Uterus (tissue), 4 donors: ENCODE measurements around the gene HDAC5. TPM values are rescaled to one million over a fixed set of nuclear protein-coding genes. Genes with fewer than 3 reads are reported as not detected.

ENCODE experiments used
- DNase-seq, 2 donors: peaks; one replicate each; pipeline ENCODE4 v3.0.0-alpha.2; 2019 to 2020
- H3K27ac ChIP-seq, 2 donors: fragments of 200-600 bp; sonication (generic); 1 replicate in 1 of 2; 2 replicates in 1 of 2; pipeline ENCODE4 v1.5.1; 2016 to 2018
- H3K27me3 ChIP-seq, 2 donors: fragments of 200-600 bp; sonication (generic); one replicate each; pipeline ENCODE4 v1.5.1; 2018 to 2019; ENCODE audit warnings: control low read depth in 1 of 2
- H3K36me3 ChIP-seq, 2 donors: fragments of 200-600 bp; sonication (generic); one replicate each; pipeline ENCODE4 v1.5.1; 2019; ENCODE audit warnings: control low read depth in 1 of 2
- H3K4me1 ChIP-seq, 2 donors: fragments of 200-600 bp; sonication (generic); one replicate each; pipeline ENCODE4 v1.5.1; 2018 to 2019; ENCODE audit warnings: control low read depth in 1 of 2
- H3K4me3 ChIP-seq, 2 donors: fragments of 200-600 bp; sonication (generic); 1 replicate in 1 of 2; 2 replicates in 1 of 2; pipeline ENCODE4 v1.5.1; 2018 to 2019; ENCODE audit warnings: mild to moderate bottlenecking in 1 of 2
- H3K9me3 ChIP-seq, 2 donors: fragments of 200-600 bp; sonication (generic); one replicate each; pipeline ENCODE4 v1.5.1; 2019; ENCODE audit warnings: control low read depth in 1 of 2
- CTCF ChIP-seq, 4 experiments: fragments of 200-600 bp in 2 of 4; fragments of 450-650 bp in 2 of 4; sonication (generic) in 2 of 4; IDR thresholded peaks; one replicate each; pipeline ENCODE4 v1.5.1; 2016 to 2019; ENCODE audit warnings: antibody characterized with exemption in 4 of 4, mild to moderate bottlenecking in 2 of 4, moderate library complexity in 1 of 4
- POLR2A ChIP-seq, 2 donors: fragments of 450-650 bp; IDR thresholded peaks; one replicate each; pipeline ENCODE4 v1.6.1; 2016; ENCODE audit warnings: antibody characterized with exemption in 2 of 2, mild to moderate bottlenecking in 1 of 2, moderate library complexity in 1 of 2
- intact Hi-C: fragments of 100-400 bp; cut with DNase I; formaldehyde crosslinking; loops from one replicate; pipeline ENCODE4 v1.15.1; 2023; ENCODE audit warnings: low total_unique reads
- total RNA-seq, 4 donors: library from RNA; depleted of rRNA in 3 of 4; stranded (reverse); fragments of >200 nt in 3 of 4; gene quantifications; one replicate each; pipeline versions ENCODE4 v1.1.0 to v1.2.4, GENCODE V29; 2014 to 2023
- donor health status: DM: yes; HTN: yes; CAD: no.

HDAC5 gene
- total RNA-seq, 4 donors from 2014 or later: 35.9 to 74.1 (median 58.0) TPM

- no peaks in the 10 kb centered on the region for H3K36me3 ChIP-seq
- no peaks in the 10 kb centered on the region for H3K9me3 ChIP-seq
- H3K4me1 ChIP-seq: peaks cover 0 to 7% of the 10 kb centered on the region in 2 donors
- H3K27ac ChIP-seq: peak overlapping the region; percentile 78 to 90
- DNase-seq: no peak
- TF ChIP-seq CTCF (IDR thresholded peaks at IDR 0.05) (no peak), POLR2A (IDR thresholded peaks at IDR 0.05) (no peak)
- intact Hi-C loops: no loop called here
- no peak overlapping the region for H3K4me3 ChIP-seq
- H3K27me3 ChIP-seq: no peaks in the 10 kb centered on the region
Observed at GRCh38 chr17:44071772-44072171, 51.7 kb downstream of the HDAC5 start.

- H3K4me1 ChIP-seq: peaks cover 0 to 7% of the 10 kb centered on the region in 2 donors
- DNase-seq: peak in 1 of 2 donors; percentile 67
- intact Hi-C loops: no loop called here
Observed at GRCh38 chr17:44071198-44071520, 52.3 kb downstream of the HDAC5 start.

GRCh38 chr17:44070455-44071197 lies 52.8 kb downstream of the HDAC5 start, which contains the start of gene G6PC3:
TSS of gene G6PC3 (plus strand) at chr17:44070735. CDS start at chr17:44070966, 231 bp downstream.
- TF ChIP-seq POLR2A (IDR thresholded peaks at IDR 0.05): peak; percentile 76 to 81
- TF ChIP-seq CTCF (IDR thresholded peaks at IDR 0.05): peak in 3 of 4 experiments; percentile 29 to 61 (median 58)
- intact Hi-C loops: no loop called here
- peak; percentile 96 for DNase-seq
- Histone ChIP-seq H3K4me1 (peaks cover 0 to 7% of the 10 kb centered on the region in 2 donors), H3K9me3 (no peaks in the 10 kb centered on the region), H3K27ac (peak within 1 kb of the TSS; percentile 78 to 90), H3K27me3 (no peaks in the 10 kb centered on the region), H3K4me3 (peak within 1 kb of the TSS; percentile 53 to 70), H3K36me3 (no peaks in the 10 kb centered on the region)

More at GRCh38 chr17:44071198-44071520, 52.3 kb downstream of the HDAC5 start:
- peak overlapping the region; percentile 78 to 90 for H3K27ac ChIP-seq
- H3K36me3 ChIP-seq: no peaks in the 10 kb centered on the region
- no peak for TF ChIP-seq POLR2A (IDR thresholded peaks at IDR 0.05)
- TF ChIP-seq CTCF (IDR thresholded peaks at IDR 0.05): no peak
- no peaks in the 10 kb centered on the region for H3K9me3 ChIP-seq
- no peaks in the 10 kb centered on the region for H3K27me3 ChIP-seq
- peak overlapping the region; percentile 53 to 70 for H3K4me3 ChIP-seq

- DNase-seq: no peak
- Histone ChIP-seq H3K4me3 (peak overlapping the region; percentile 53 to 70), H3K27me3 (no peaks in the 10 kb centered on the region), H3K9me3 (no peaks in the 10 kb centered on the region), H3K4me1 (peaks cover 0 to 7% of the 10 kb centered on the region in 2 donors), H3K36me3 (no peaks in the 10 kb centered on the region), H3K27ac (peak overlapping the region; percentile 78 to 90)
- intact Hi-C loops: no loop called here
- no peak for TF ChIP-seq POLR2A (IDR thresholded peaks at IDR 0.05)
Observed at GRCh38 chr17:44069974-44070454, 53.4 kb downstream of the HDAC5 start.

GRCh38 chr17:44067545-44067940 lies 55.9 kb downstream of the HDAC5 start:
- no peak for TF ChIP-seq POLR2A (IDR thresholded peaks at IDR 0.05)
- TF ChIP-seq CTCF (IDR thresholded peaks at IDR 0.05): no peak
- no peak for DNase-seq
- intact Hi-C loops: no loop called here
- Histone ChIP-seq H3K27me3 (no peaks in the 10 kb centered on the region), H3K27ac (peak overlapping the region in 1 of 2 donors; percentile 95), H3K9me3 (no peaks in the 10 kb centered on the region), H3K36me3 (no peaks in the 10 kb centered on the region), H3K4me1 (peaks cover 0 to 7% of the 10 kb centered on the region in 2 donors), H3K4me3 (no peak overlapping the region)
